MM.1S (cell line): ENCODE results near the gene LYZL4.

Experiments
- CTCF ChIP-seq: fragments of 300-600 bp; sonication (generic); IDR thresholded peaks from 2 replicates; pipeline ENCODE4 v1.5.1; 2016; ENCODE audit warnings: antibody characterized with exemption, low read length, mixed read lengths
- EZH2 ChIP-seq: fragments of 300-600 bp; sonication (generic); optimal IDR thresholded peaks from 2 replicates; pipeline ENCODE3; 2017; ENCODE audit warnings: low read depth, mild to moderate bottlenecking, antibody characterized with exemption, low read length, mixed read lengths

- TF ChIP-seq CTCF, result no peak
- TF ChIP-seq EZH2, result no peak
Measured at GRCh38 chr3:42410370-42411131, at the start of gene LYZL4.
